Kidney epithelial cell (primary cell): ENCODE data around the gene STMP1. TPM values are rescaled to one million over a fixed set of nuclear protein-coding genes. Genes with fewer than 3 reads are reported as not detected.
"Not testable (repeated sequence)": the region's sequence is repeated elsewhere in the genome, so short reads cannot be mapped to it uniquely, and the experiment has no call there.

Experiments
- DNase-seq: peaks from one replicate; pipeline ENCODE4 v3.0.0-alpha.2; 2010; ENCODE audit warnings: low read depth
- H3K27me3 ChIP-seq: 2 replicates; pipeline ENCODE4 v1.6.0; 2011; ENCODE audit warnings: low read length; ENCODE audit not compliant: control insufficient read depth, insufficient read depth
- H3K36me3 ChIP-seq: 2 replicates; pipeline ENCODE4 v1.5.1; 2011; ENCODE audit warnings: low read length; ENCODE audit not compliant: control insufficient read depth, insufficient read depth
- H3K4me3 ChIP-seq: 2 replicates; pipeline ENCODE4 v1.5.1; 2011; ENCODE audit warnings: low read depth, mild to moderate bottlenecking, control low read depth, low read length
- total RNA-seq: library from RNA; depleted of rRNA; stranded (reverse); fragments of >200 nt; gene quantifications from 2 replicates; pipeline ENCODE4 v1.2.3, GENCODE V29; 2015
- TF ChIP-seq, protein P1 (sequence below): IDR thresholded peaks from 2 replicates; pipeline ENCODE4 v1.5.1; 2011; ENCODE audit warnings: mild to moderate bottlenecking, moderate library complexity, low read length, control low read depth, inconsistent platforms; ENCODE audit not compliant: insufficient read depth, poor library complexity, severe bottlenecking

The STMP1 gene
- total RNA-seq, 1 donor from 2014 or later, result 20.2 TPM

DNA sequence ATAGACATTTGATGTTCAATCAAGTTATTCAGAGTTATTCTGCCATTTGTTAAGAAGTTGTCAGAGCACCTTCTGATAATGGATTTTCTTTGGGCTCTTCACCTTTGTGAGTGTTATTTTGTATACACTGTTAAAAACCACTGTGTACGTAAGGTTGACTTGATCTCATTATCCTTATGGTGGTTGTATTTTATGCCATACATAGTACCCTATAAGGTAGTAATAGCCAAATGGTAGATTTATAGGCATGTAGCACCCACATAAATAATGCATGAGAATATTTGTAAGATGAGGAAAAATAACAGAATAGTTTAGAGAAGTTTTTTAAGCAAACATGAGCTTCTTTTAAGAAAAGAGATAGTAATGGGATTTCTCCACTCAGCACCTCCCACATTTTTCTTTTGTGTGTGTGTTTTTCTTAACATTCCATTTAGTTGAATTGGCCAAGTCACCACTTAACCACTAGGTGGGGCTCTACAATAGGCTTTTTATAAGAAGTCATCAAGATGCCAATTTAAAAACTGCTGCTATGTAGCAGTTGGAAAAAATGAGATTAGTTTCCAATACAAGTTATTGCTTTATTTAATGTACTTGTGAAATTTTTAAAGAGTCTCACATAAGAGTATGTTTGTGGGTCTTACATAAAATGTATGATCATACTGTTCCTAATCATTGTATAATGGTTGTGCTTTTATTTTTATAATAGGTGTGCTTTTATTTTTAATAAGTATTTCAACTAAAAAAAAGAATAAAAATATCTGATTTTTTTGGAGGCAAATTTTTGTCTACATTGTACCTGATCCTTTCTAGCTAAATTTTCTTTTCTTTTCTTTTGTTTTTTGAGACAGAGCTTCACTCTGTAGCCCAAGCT, 41.1 kb upstream of the STMP1 start:
- TF ChIP-seq, protein P1, sequence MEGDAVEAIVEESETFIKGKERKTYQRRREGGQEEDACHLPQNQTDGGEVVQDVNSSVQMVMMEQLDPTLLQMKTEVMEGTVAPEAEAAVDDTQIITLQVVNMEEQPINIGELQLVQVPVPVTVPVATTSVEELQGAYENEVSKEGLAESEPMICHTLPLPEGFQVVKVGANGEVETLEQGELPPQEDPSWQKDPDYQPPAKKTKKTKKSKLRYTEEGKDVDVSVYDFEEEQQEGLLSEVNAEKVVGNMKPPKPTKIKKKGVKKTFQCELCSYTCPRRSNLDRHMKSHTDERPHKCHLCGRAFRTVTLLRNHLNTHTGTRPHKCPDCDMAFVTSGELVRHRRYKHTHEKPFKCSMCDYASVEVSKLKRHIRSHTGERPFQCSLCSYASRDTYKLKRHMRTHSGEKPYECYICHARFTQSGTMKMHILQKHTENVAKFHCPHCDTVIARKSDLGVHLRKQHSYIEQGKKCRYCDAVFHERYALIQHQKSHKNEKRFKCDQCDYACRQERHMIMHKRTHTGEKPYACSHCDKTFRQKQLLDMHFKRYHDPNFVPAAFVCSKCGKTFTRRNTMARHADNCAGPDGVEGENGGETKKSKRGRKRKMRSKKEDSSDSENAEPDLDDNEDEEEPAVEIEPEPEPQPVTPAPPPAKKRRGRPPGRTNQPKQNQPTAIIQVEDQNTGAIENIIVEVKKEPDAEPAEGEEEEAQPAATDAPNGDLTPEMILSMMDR, result peak; percentile 84
- no peaks in the 10 kb centered on the region for H3K36me3 ChIP-seq
- H3K27me3 ChIP-seq, result no peaks in the 10 kb centered on the region
- no peak overlapping the region for H3K4me3 ChIP-seq
- peak; percentile 69 for DNase-seq

DNA sequence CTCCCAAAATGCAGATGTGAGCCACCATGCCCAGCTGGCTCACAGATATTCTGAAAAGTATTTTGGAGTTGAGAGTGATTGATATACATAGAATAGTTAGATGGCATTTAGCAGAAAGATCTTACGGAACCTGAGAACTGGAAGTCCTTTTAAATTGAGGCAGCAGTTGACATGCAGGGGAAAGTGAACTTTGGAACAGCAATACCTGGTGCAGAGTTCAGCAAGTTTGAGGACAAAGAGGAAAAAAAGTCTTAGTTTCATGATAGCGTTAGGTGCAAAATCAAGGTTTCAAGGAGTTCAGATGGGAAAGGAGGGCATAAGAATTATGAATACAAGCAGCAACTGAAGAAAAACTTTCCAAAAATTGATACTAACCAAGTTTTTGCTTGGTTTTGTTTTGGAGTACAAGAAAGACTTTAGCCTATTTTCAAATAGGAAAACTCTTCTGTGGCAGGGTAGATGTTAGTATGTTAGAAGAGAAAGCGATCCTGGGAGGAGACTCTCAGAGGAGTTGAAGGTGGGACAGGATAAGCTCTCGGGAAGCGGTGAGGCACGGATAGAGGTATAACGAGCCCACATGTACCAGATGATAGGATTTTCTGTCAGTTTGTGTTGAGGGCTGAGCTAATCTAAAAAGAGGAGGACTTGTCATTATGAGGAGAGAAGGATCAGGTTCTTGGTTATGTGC, 28.0 kb upstream of the STMP1 start:
- DNase-seq, result no peak
- TF ChIP-seq, protein P1, result no peak
- peaks cover 1% of the 10 kb centered on the region for H3K36me3 ChIP-seq

DNA sequence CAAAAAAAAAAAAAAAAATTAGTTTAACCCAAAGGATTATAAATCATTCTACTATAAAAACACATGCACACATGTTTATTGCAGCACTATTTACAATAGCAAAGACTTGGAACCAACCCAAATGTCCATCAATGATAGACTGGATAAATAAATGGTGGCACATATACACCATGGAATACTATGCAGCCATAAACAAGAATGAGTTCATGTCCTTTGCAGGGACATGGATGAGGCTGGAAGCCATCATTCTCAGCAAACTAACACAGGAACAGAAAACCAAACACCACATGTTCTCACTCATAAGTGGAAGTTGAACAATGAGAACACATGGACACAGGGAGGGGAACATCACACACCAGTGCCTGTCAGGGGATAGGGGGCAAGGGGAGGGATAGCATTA, 22.6 kb upstream of the STMP1 start:
- not testable (repeated sequence) for DNase-seq, H3K27me3 ChIP-seq, H3K4me3 ChIP-seq, H3K36me3 ChIP-seq

More for the DNA sequence above, 28.0 kb upstream of the STMP1 start:
- H3K27me3 ChIP-seq, result no peaks in the 10 kb centered on the region
- H3K4me3 ChIP-seq, result no peak overlapping the region

DNA sequence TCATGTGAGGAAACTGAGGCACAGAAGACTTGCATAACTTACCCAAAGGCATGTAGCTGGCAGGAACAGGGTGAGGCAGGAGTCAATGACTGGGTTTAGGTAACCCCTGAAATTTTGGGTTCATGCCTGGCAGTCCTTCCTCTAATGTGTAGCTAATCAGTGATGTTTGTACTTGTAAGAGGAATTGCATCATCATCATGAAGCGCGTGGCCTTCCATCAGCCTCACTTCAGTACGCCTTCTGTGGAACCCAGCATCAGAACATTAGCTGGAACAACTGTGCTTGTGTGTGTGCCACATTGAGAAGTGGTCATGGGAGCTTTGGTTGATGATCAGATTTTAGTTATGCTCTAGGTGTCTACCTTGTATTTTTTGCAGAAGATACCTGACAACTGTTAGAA, 18.2 kb upstream of the STMP1 start:
- TF ChIP-seq, protein P1, result no peak

DNA sequence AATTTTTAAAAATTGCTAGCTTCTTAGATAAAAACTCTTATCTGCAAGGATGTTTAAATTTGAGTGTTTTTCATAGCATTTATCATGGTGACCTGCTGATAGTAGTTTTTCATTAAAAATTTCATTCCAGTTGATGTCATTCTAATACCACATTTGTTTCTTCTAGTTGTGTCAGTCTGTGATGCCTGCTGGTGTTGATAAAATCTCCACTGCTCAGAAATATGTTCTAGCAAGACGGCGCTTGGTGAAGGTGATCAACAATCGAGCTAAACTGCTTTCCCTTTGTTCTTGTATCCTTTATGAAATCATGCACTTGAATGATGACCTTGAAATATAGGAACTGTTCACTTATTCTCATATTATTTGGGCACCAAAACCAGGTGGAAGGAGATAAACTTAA, 17.6 kb upstream of the STMP1 start:
- no peaks in the 10 kb centered on the region for H3K27me3 ChIP-seq
- H3K4me3 ChIP-seq, result no peak overlapping the region
- TF ChIP-seq, protein P1, result no peak
- DNase-seq, result no peak
- no peaks in the 10 kb centered on the region for H3K36me3 ChIP-seq

More for the DNA sequence above, 18.2 kb upstream of the STMP1 start:
- H3K27me3 ChIP-seq, result no peaks in the 10 kb centered on the region
- no peaks in the 10 kb centered on the region for H3K36me3 ChIP-seq
- no peak overlapping the region for H3K4me3 ChIP-seq
- DNase-seq, result no peak

DNA sequence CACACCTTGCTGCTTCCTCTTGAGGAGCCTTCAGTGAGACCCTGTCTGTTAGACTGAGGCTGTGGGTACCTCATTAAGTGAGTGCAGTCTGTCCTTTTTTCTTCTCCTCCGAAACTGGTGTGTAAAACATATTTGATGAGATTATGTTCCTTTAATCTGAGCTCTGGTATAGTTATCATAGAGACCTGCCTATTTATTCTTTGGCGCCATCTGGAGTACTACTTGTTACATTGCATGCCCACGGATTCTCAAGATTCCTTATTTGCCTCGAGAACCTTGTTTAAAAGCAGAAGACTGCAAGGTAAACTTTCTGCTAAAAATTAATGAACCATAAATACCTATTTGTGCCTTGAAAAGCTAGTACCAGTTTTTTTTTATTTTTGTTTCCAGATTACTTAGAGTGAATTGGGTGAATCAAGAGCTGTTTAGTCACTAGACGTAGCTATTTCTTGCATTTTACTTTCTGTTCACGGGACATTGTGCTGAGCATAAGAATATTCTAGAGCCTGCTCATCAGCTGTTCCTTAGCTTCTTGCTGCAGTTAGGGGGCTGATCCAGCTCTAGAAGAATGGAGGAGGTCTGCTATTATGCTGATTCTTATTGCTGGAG, 16.9 kb upstream of the STMP1 start:
- no peak for DNase-seq
- Histone ChIP-seq H3K36me3 (no peaks in the 10 kb centered on the region), H3K27me3 (no peaks in the 10 kb centered on the region), H3K4me3 (no peak overlapping the region)
- TF ChIP-seq, protein P1, result peak; percentile 76
